ENCODE data around the gene TTC3.
A peak's percentile ranks its signal among the peaks of the same experiment; 100 is the strongest.

Gene TTC3

GRCh38 chr21:37061926-37062592 lies 11.0 kb upstream of the TTC3 start:
- H3K27ac ChIP-seq (ENCODE audit: low read depth, low read length), result no peak overlapping the region
- 88% methylated on average over 7 of the region's 7 CpGs for WGBS
- peaks cover 23% of the 10 kb centered on the region for H3K4me1 ChIP-seq (ENCODE audit: insufficient read depth, low read length)
- no peak overlapping the region for H3K9ac ChIP-seq (ENCODE audit: low read depth, low read length)
- no peaks in the 10 kb centered on the region for H3K9me3 ChIP-seq (ENCODE audit: insufficient read depth, low read depth, low read length)
- no peaks in the 10 kb centered on the region for H3K36me3 ChIP-seq (ENCODE audit: insufficient read depth, low read length)
- no peak overlapping the region for H3K4me3 ChIP-seq (ENCODE audit: low read length)
- H3K27me3 ChIP-seq (ENCODE audit: insufficient read depth, low read length), result no peaks in the 10 kb centered on the region

- no peak overlapping the region for H3K27ac ChIP-seq (ENCODE audit: low read depth, low read length)
- H3K27me3 ChIP-seq (ENCODE audit: insufficient read depth, low read length), result no peaks in the 10 kb centered on the region
- 95% methylated on average over 6 of the region's 6 CpGs for WGBS
- no peak overlapping the region for H3K4me3 ChIP-seq (ENCODE audit: low read length)
- H3K9me3 ChIP-seq (ENCODE audit: insufficient read depth, low read depth, low read length), result no peaks in the 10 kb centered on the region
- H3K36me3 ChIP-seq (ENCODE audit: insufficient read depth, low read length), result no peaks in the 10 kb centered on the region
- no peak overlapping the region for H3K9ac ChIP-seq (ENCODE audit: low read depth, low read length)
- H3K4me1 ChIP-seq (ENCODE audit: insufficient read depth, low read length), result peaks cover 23% of the 10 kb centered on the region
Measured at GRCh38 chr21:37062593-37062935, 10.5 kb upstream of the TTC3 start.

- WGBS, result 83% methylated on average over 1 of the region's 1 CpG
- no peaks in the 10 kb centered on the region; the same call in 1 of the 2 replicates for H3K36me3 ChIP-seq (ENCODE audit: insufficient read depth, low read length)
- no peak overlapping the region for H3K9ac ChIP-seq (ENCODE audit: low read depth, low read length)
- peaks cover 14% of the 10 kb centered on the region for H3K4me1 ChIP-seq (ENCODE audit: insufficient read depth, low read length)
- H3K27me3 ChIP-seq (ENCODE audit: insufficient read depth, low read length), result no peaks in the 10 kb centered on the region
- H3K4me3 ChIP-seq (ENCODE audit: low read length), result no peak overlapping the region
- no peak overlapping the region for H3K27ac ChIP-seq (ENCODE audit: low read depth, low read length)
- no peaks in the 10 kb centered on the region for H3K9me3 ChIP-seq (ENCODE audit: insufficient read depth, low read depth, low read length)
Measured at GRCh38 chr21:37063433-37063832, 9.6 kb upstream of the TTC3 start.

- H3K9me3 ChIP-seq (ENCODE audit: insufficient read depth, low read depth, low read length), result no peaks in the 10 kb centered on the region
- H3K9ac ChIP-seq (ENCODE audit: low read depth, low read length), result no peak overlapping the region
- peaks cover 13% of the 10 kb centered on the region for H3K4me1 ChIP-seq (ENCODE audit: insufficient read depth, low read length)
- H3K27ac ChIP-seq (ENCODE audit: low read depth, low read length), result no peak overlapping the region
- H3K36me3 ChIP-seq (ENCODE audit: insufficient read depth, low read length), result no peaks in the 10 kb centered on the region; the same call in 1 of the 2 replicates
- no peaks in the 10 kb centered on the region for H3K27me3 ChIP-seq (ENCODE audit: insufficient read depth, low read length)
- no peak overlapping the region for H3K4me3 ChIP-seq (ENCODE audit: low read length)
Measured at GRCh38 chr21:37064841-37065240, 8.2 kb upstream of the TTC3 start.

- 94% methylated on average over 8 of the region's 9 CpGs for WGBS
- Histone ChIP-seq H3K27me3 (ENCODE audit: insufficient read depth, low read length) (no peaks in the 10 kb centered on the region), H3K36me3 (ENCODE audit: insufficient read depth, low read length) (no peaks in the 10 kb centered on the region; the same call in 1 of the 2 replicates), H3K9me3 (ENCODE audit: insufficient read depth, low read depth, low read length) (no peaks in the 10 kb centered on the region), H3K4me1 (ENCODE audit: insufficient read depth, low read length) (peaks cover 5% of the 10 kb centered on the region), H3K4me3 (ENCODE audit: low read length) (no peak overlapping the region), H3K27ac (ENCODE audit: low read depth, low read length) (no peak overlapping the region), H3K9ac (ENCODE audit: low read depth, low read length) (no peak overlapping the region)
Measured at GRCh38 chr21:37065561-37066177, 7.4 kb upstream of the TTC3 start.

- H3K9me3 ChIP-seq (ENCODE audit: insufficient read depth, low read depth, low read length), result no peaks in the 10 kb centered on the region
- H3K4me1 ChIP-seq (ENCODE audit: insufficient read depth, low read length), result peaks cover 22% of the 10 kb centered on the region
- no peaks in the 10 kb centered on the region; the same call in 1 of the 2 replicates for H3K36me3 ChIP-seq (ENCODE audit: insufficient read depth, low read length)
- WGBS, result 53% methylated on average over 12 of the region's 12 CpGs
- H3K27me3 ChIP-seq (ENCODE audit: insufficient read depth, low read length), result peaks cover 25% of the 10 kb centered on the region
- H3K9ac ChIP-seq (ENCODE audit: low read depth, low read length), result peak overlapping the region; percentile 88
- peak overlapping the region; percentile 96 for H3K27ac ChIP-seq (ENCODE audit: low read depth, low read length)
- H3K4me3 ChIP-seq (ENCODE audit: low read length), result peak overlapping the region; percentile 69
Measured at GRCh38 chr21:37071561-37072273, 1.3 kb upstream of the TTC3 start.

- 1% methylated on average over 54 of the region's 54 CpGs for WGBS
- H3K4me1 ChIP-seq (ENCODE audit: insufficient read depth, low read length), result peaks cover 22% of the 10 kb centered on the region
- H3K36me3 ChIP-seq (ENCODE audit: insufficient read depth, low read length), result no peaks in the 10 kb centered on the region; the same call in 1 of the 2 replicates
- H3K27me3 ChIP-seq (ENCODE audit: insufficient read depth, low read length), result peaks cover 25% of the 10 kb centered on the region
- H3K9me3 ChIP-seq (ENCODE audit: insufficient read depth, low read depth, low read length), result no peaks in the 10 kb centered on the region
- H3K9ac ChIP-seq (ENCODE audit: low read depth, low read length), result peak overlapping the region; percentile 88
- H3K4me3 ChIP-seq (ENCODE audit: low read length), result peak overlapping the region; percentile 69
- H3K27ac ChIP-seq (ENCODE audit: low read depth, low read length), result peak overlapping the region; percentile 96
Measured at GRCh38 chr21:37072274-37072987, 623 bp upstream of the TTC3 start.

- Histone ChIP-seq H3K27ac (ENCODE audit: low read depth, low read length) (peak overlapping the region; percentile 34; the same call in 1 of the 2 replicates), H3K36me3 (ENCODE audit: insufficient read depth, low read length) (no peaks in the 10 kb centered on the region; the same call in 1 of the 2 replicates), H3K4me1 (ENCODE audit: insufficient read depth, low read length) (peaks cover 22% of the 10 kb centered on the region), H3K9ac (ENCODE audit: low read depth, low read length) (peak overlapping the region; percentile 85), H3K27me3 (ENCODE audit: insufficient read depth, low read length) (peaks cover 25% of the 10 kb centered on the region), H3K4me3 (ENCODE audit: low read length) (peak overlapping the region; percentile 69), H3K9me3 (ENCODE audit: insufficient read depth, low read depth, low read length) (no peaks in the 10 kb centered on the region)
- under 1% methylated on average over 67 of the region's 70 CpGs for WGBS
Measured at GRCh38 chr21:37073417-37074196, 553 bp downstream of the TTC3 start.

- H3K9ac ChIP-seq (ENCODE audit: low read depth, low read length), result peak overlapping the region; percentile 85
- H3K27me3 ChIP-seq (ENCODE audit: insufficient read depth, low read length), result peaks cover 25% of the 10 kb centered on the region
- H3K9me3 ChIP-seq (ENCODE audit: insufficient read depth, low read depth, low read length), result no peaks in the 10 kb centered on the region
- peaks cover 22% of the 10 kb centered on the region for H3K4me1 ChIP-seq (ENCODE audit: insufficient read depth, low read length)
- H3K4me3 ChIP-seq (ENCODE audit: low read length), result peak overlapping the region; percentile 69
- 3% methylated on average over 10 of the region's 13 CpGs for WGBS
- no peaks in the 10 kb centered on the region for H3K36me3 ChIP-seq (ENCODE audit: insufficient read depth, low read length)
- H3K27ac ChIP-seq (ENCODE audit: low read depth, low read length), result no peak overlapping the region
Measured at GRCh38 chr21:37074197-37074510, 1.1 kb downstream of the TTC3 start.

GRCh38 chr21:37074546-37074945 lies 1.5 kb downstream of the TTC3 start:
- H3K4me3 ChIP-seq (ENCODE audit: low read length), result peak overlapping the region; percentile 69
- H3K4me1 ChIP-seq (ENCODE audit: insufficient read depth, low read length), result peaks cover 22% of the 10 kb centered on the region
- peaks cover 25% of the 10 kb centered on the region for H3K27me3 ChIP-seq (ENCODE audit: insufficient read depth, low read length)
- no peak overlapping the region for H3K27ac ChIP-seq (ENCODE audit: low read depth, low read length)
- H3K9ac ChIP-seq (ENCODE audit: low read depth, low read length), result peak overlapping the region; percentile 85; the same call in 1 of the 2 replicates
- 17% methylated on average over 8 of the region's 9 CpGs for WGBS
- no peaks in the 10 kb centered on the region for H3K36me3 ChIP-seq (ENCODE audit: insufficient read depth, low read length)
- H3K9me3 ChIP-seq (ENCODE audit: insufficient read depth, low read depth, low read length), result no peaks in the 10 kb centered on the region

All from HUES64 (cell line).